ENCODE measurements around the gene AKT1S1. TPM values are rescaled to one million over a fixed set of nuclear protein-coding genes. Genes with fewer than 3 reads are reported as not detected.

Gene AKT1S1
- total RNA-seq, 1 donor: 14.4 TPM

GRCh38 chr19:49861107-49861506, 16.0 kb downstream of the AKT1S1 start:
- no peak for TF ChIP-seq CTCF (IDR thresholded peaks at IDR 0.05; ENCODE audit: insufficient read depth, low read length)
- DNase-seq (ENCODE audit: low read depth): no peak
- no peak overlapping the region for H3K4me3 ChIP-seq (ENCODE audit: low read depth, low read length)

- no peak for TF ChIP-seq CTCF (IDR thresholded peaks at IDR 0.05; ENCODE audit: insufficient read depth, low read length)
- H3K4me3 ChIP-seq (ENCODE audit: low read depth, low read length): no peak overlapping the region
- DNase-seq (ENCODE audit: low read depth): no peak
These were observed 16.6 kb downstream of the AKT1S1 start for GRCh38 chr19:49860336-49861102.

- DNase-seq (ENCODE audit: low read depth): no peak
- H3K4me3 ChIP-seq (ENCODE audit: low read depth, low read length): no peak overlapping the region
- no peak for TF ChIP-seq CTCF (IDR thresholded peaks at IDR 0.05; ENCODE audit: insufficient read depth, low read length)
These were observed 17.3 kb downstream of the AKT1S1 start for GRCh38 chr19:49859682-49860335.

- TF ChIP-seq CTCF (IDR thresholded peaks at IDR 0.05; ENCODE audit: insufficient read depth, low read length): no peak
- no peak for DNase-seq (ENCODE audit: low read depth)
- H3K4me3 ChIP-seq (ENCODE audit: low read depth, low read length): no peak overlapping the region
These were observed 18.8 kb downstream of the AKT1S1 start for GRCh38 chr19:49858088-49858985.

- no peak for DNase-seq (ENCODE audit: low read depth)
- H3K4me3 ChIP-seq (ENCODE audit: low read depth, low read length): no peak overlapping the region
- TF ChIP-seq CTCF (IDR thresholded peaks at IDR 0.05; ENCODE audit: insufficient read depth, low read length): no peak
These were observed 19.4 kb downstream of the AKT1S1 start for GRCh38 chr19:49857838-49858087.

- no peak for DNase-seq (ENCODE audit: low read depth)
- H3K4me3 ChIP-seq (ENCODE audit: low read depth, low read length): no peak overlapping the region
- TF ChIP-seq CTCF (IDR thresholded peaks at IDR 0.05; ENCODE audit: insufficient read depth, low read length): no peak
These were observed 19.9 kb downstream of the AKT1S1 start for GRCh38 chr19:49857061-49857837.
